Measurements from ENCODE around the gene DAB2IP. TPM values are rescaled to one million over a fixed set of nuclear protein-coding genes. Genes with fewer than 3 reads are reported as not detected.

DAB2IP gene
- total RNA-seq: 8.2 TPM
- 8.4 TPM for polyA plus RNA-seq
- long read RNA-seq, donor 1: 0 reads
- long read RNA-seq, donor 2: 0 reads
- long read RNA-seq, donor 3: 0 reads
- long read RNA-seq, donor 4: 0 reads
- long read RNA-seq, donor 5: 0 reads
- long read RNA-seq, donor 6, partial matches to known transcripts: 5 of 5 reads
- long read RNA-seq, donor 6, other reads (novel, unspliced or antisense): 0 of 5 reads
- long read RNA-seq, donor 7: 0 reads
- long read RNA-seq, donor 8: 0 reads
- long read RNA-seq, donor 9, partial matches to known transcripts: 0 of 1 reads
- long read RNA-seq, donor 9, other reads (novel, unspliced or antisense): 0 of 1 reads
- long read RNA-seq, donor 10, partial matches to known transcripts: 0 of 2 reads
- long read RNA-seq, donor 10, other reads (novel, unspliced or antisense): 0 of 2 reads

- Histone ChIP-seq H3K4me1 (ENCODE audit: control insufficient read depth in 2 of 2, insufficient read depth in 2 of 2, low read length in 2 of 2) (peaks cover 3 to 52% of the 10 kb centered on the region in 2 donors), H3K27me3 (ENCODE audit: control insufficient read depth in 2 of 2, insufficient read depth in 1 of 2, low read length in 1 of 2) (peaks cover 16 to 36% of the 10 kb centered on the region in 2 donors), H3K27ac (ENCODE audit: low read depth in 1 of 2, low read length in 1 of 2) (peak within 1 kb of the TSS in 1 of 2 donors; percentile 5), H3K9me3 (ENCODE audit: control insufficient read depth in 2 of 2, insufficient read depth in 1 of 2, low read length in 1 of 2) (no peaks in the 10 kb centered on the region), H3K36me3 (ENCODE audit: control insufficient read depth in 2 of 2, insufficient read depth in 2 of 2, low read length in 1 of 2) (no peaks in the 10 kb centered on the region), H3K4me3 (ENCODE audit: low read length in 2 of 2) (peak within 1 kb of the TSS; percentile 54 to 59)
- DNase-seq (ENCODE audit: low read depth in 6 of 9, low spot score in 9 of 9): peak in 5 of 9 donors; percentile 38 to 70 (median 45)
- 3% methylated on average over 79 of the region's 79 CpGs for WGBS
These were observed at the start of gene DAB2IP for GRCh38 chr9:121651295-121652020. DAB2IP (plus strand) TSS chr9:121651634; CDS start chr9:121651776, 142 bp downstream.

GRCh38 chr9:121603028-121603427 is 48.4 kb upstream of the DAB2IP start:
- Histone ChIP-seq H3K4me1 (ENCODE audit: control insufficient read depth in 2 of 2, insufficient read depth in 2 of 2, low read length in 2 of 2) (peaks cover 0 to 6% of the 10 kb centered on the region in 2 donors), H3K4me3 (ENCODE audit: low read length in 2 of 2) (no peak overlapping the region), H3K36me3 (ENCODE audit: control insufficient read depth in 2 of 2, insufficient read depth in 2 of 2, low read length in 1 of 2) (no peaks in the 10 kb centered on the region), H3K27me3 (ENCODE audit: control insufficient read depth in 2 of 2, insufficient read depth in 1 of 2, low read length in 1 of 2) (peaks cover 30 to 70% of the 10 kb centered on the region in 2 donors), H3K27ac (ENCODE audit: low read depth in 1 of 2, low read length in 1 of 2) (no peak overlapping the region), H3K9me3 (ENCODE audit: control insufficient read depth in 2 of 2, insufficient read depth in 1 of 2, low read length in 1 of 2) (peaks cover 3 to 8% of the 10 kb centered on the region in 2 donors)
- WGBS: 96% methylated on average over 7 of the region's 7 CpGs
- DNase-seq (ENCODE audit: low read depth in 6 of 9, low spot score in 9 of 9): no peak

- WGBS: 24% methylated on average over 4 of the region's 4 CpGs
- H3K36me3 ChIP-seq (ENCODE audit: control insufficient read depth in 2 of 2, insufficient read depth in 2 of 2, low read length in 1 of 2): no peaks in the 10 kb centered on the region
- H3K9me3 ChIP-seq (ENCODE audit: control insufficient read depth in 2 of 2, insufficient read depth in 1 of 2, low read length in 1 of 2): no peaks in the 10 kb centered on the region
- H3K27me3 ChIP-seq (ENCODE audit: control insufficient read depth in 2 of 2, insufficient read depth in 1 of 2, low read length in 1 of 2): peaks cover 18 to 69% of the 10 kb centered on the region in 2 donors
- no peak overlapping the region for H3K27ac ChIP-seq (ENCODE audit: low read depth in 1 of 2, low read length in 1 of 2)
- peaks cover 0 to 9% of the 10 kb centered on the region in 2 donors for H3K4me1 ChIP-seq (ENCODE audit: control insufficient read depth in 2 of 2, insufficient read depth in 2 of 2, low read length in 2 of 2)
- no peak overlapping the region for H3K4me3 ChIP-seq (ENCODE audit: low read length in 2 of 2)
- no peak for DNase-seq (ENCODE audit: low read depth in 6 of 9, low spot score in 9 of 9)
These were observed 47.2 kb upstream of the DAB2IP start for GRCh38 chr9:121604242-121604641.

- H3K36me3 ChIP-seq (ENCODE audit: control insufficient read depth in 2 of 2, insufficient read depth in 2 of 2, low read length in 1 of 2): no peaks in the 10 kb centered on the region
- no peak for DNase-seq (ENCODE audit: low read depth in 6 of 9, low spot score in 9 of 9)
- no peak overlapping the region for H3K4me3 ChIP-seq (ENCODE audit: low read length in 2 of 2)
- 96% methylated on average over 8 of the region's 8 CpGs for WGBS
- no peaks in the 10 kb centered on the region for H3K9me3 ChIP-seq (ENCODE audit: control insufficient read depth in 2 of 2, insufficient read depth in 1 of 2, low read length in 1 of 2)
- H3K4me1 ChIP-seq (ENCODE audit: control insufficient read depth in 2 of 2, insufficient read depth in 2 of 2, low read length in 2 of 2): peaks cover 0 to 9% of the 10 kb centered on the region in 2 donors
- H3K27me3 ChIP-seq (ENCODE audit: control insufficient read depth in 2 of 2, insufficient read depth in 1 of 2, low read length in 1 of 2): peaks cover 14 to 67% of the 10 kb centered on the region in 2 donors
- H3K27ac ChIP-seq (ENCODE audit: low read depth in 1 of 2, low read length in 1 of 2): no peak overlapping the region
These were observed 46.8 kb upstream of the DAB2IP start for GRCh38 chr9:121604654-121605053.

- no peak overlapping the region for H3K4me3 ChIP-seq (ENCODE audit: low read length in 2 of 2)
- H3K36me3 ChIP-seq (ENCODE audit: control insufficient read depth in 2 of 2, insufficient read depth in 2 of 2, low read length in 1 of 2): no peaks in the 10 kb centered on the region
- H3K4me1 ChIP-seq (ENCODE audit: control insufficient read depth in 2 of 2, insufficient read depth in 2 of 2, low read length in 2 of 2): peaks cover 0 to 12% of the 10 kb centered on the region in 2 donors
- H3K27me3 ChIP-seq (ENCODE audit: control insufficient read depth in 2 of 2, insufficient read depth in 1 of 2, low read length in 1 of 2): peaks cover under 1 to 60% of the 10 kb centered on the region in 2 donors
- WGBS: 71% methylated on average over 10 of the region's 10 CpGs
- H3K27ac ChIP-seq (ENCODE audit: low read depth in 1 of 2, low read length in 1 of 2): no peak overlapping the region
- H3K9me3 ChIP-seq (ENCODE audit: control insufficient read depth in 2 of 2, insufficient read depth in 1 of 2, low read length in 1 of 2): no peaks in the 10 kb centered on the region
- DNase-seq (ENCODE audit: low read depth in 6 of 9, low spot score in 9 of 9): no peak
These were observed 43.8 kb upstream of the DAB2IP start for GRCh38 chr9:121607434-121608167.

GRCh38 chr9:121608168-121608853 is 43.1 kb upstream of the DAB2IP start:
- Histone ChIP-seq H3K27me3 (ENCODE audit: control insufficient read depth in 2 of 2, insufficient read depth in 1 of 2, low read length in 1 of 2) (peaks cover 5 to 62% of the 10 kb centered on the region in 2 donors), H3K36me3 (ENCODE audit: control insufficient read depth in 2 of 2, insufficient read depth in 2 of 2, low read length in 1 of 2) (no peaks in the 10 kb centered on the region), H3K4me3 (ENCODE audit: low read length in 2 of 2) (no peak overlapping the region), H3K27ac (ENCODE audit: low read depth in 1 of 2, low read length in 1 of 2) (no peak overlapping the region), H3K4me1 (ENCODE audit: control insufficient read depth in 2 of 2, insufficient read depth in 2 of 2, low read length in 2 of 2) (peaks cover 0 to 19% of the 10 kb centered on the region in 2 donors), H3K9me3 (ENCODE audit: control insufficient read depth in 2 of 2, insufficient read depth in 1 of 2, low read length in 1 of 2) (no peaks in the 10 kb centered on the region)
- DNase-seq (ENCODE audit: low read depth in 6 of 9, low spot score in 9 of 9): no peak
- 88% methylated on average over 10 of the region's 10 CpGs for WGBS

- Histone ChIP-seq H3K27ac (ENCODE audit: low read depth in 1 of 2, low read length in 1 of 2) (no peak overlapping the region), H3K4me1 (ENCODE audit: control insufficient read depth in 2 of 2, insufficient read depth in 2 of 2, low read length in 2 of 2) (peaks cover 0 to 21% of the 10 kb centered on the region in 2 donors), H3K27me3 (ENCODE audit: control insufficient read depth in 2 of 2, insufficient read depth in 1 of 2, low read length in 1 of 2) (peaks cover 7 to 62% of the 10 kb centered on the region in 2 donors), H3K36me3 (ENCODE audit: control insufficient read depth in 2 of 2, insufficient read depth in 2 of 2, low read length in 1 of 2) (no peaks in the 10 kb centered on the region), H3K4me3 (ENCODE audit: low read length in 2 of 2) (no peak overlapping the region), H3K9me3 (ENCODE audit: control insufficient read depth in 2 of 2, insufficient read depth in 1 of 2, low read length in 1 of 2) (no peaks in the 10 kb centered on the region)
- WGBS: 92% methylated on average over 6 of the region's 6 CpGs
- DNase-seq (ENCODE audit: low read depth in 6 of 9, low spot score in 9 of 9): no peak
These were observed 41.4 kb upstream of the DAB2IP start for GRCh38 chr9:121609822-121610637.

- peaks cover 0 to 21% of the 10 kb centered on the region in 2 donors for H3K4me1 ChIP-seq (ENCODE audit: control insufficient read depth in 2 of 2, insufficient read depth in 2 of 2, low read length in 2 of 2)
- 95% methylated on average over 9 of the region's 9 CpGs for WGBS
- H3K4me3 ChIP-seq (ENCODE audit: low read length in 2 of 2): no peak overlapping the region
- no peaks in the 10 kb centered on the region for H3K9me3 ChIP-seq (ENCODE audit: control insufficient read depth in 2 of 2, insufficient read depth in 1 of 2, low read length in 1 of 2)
- H3K27ac ChIP-seq (ENCODE audit: low read depth in 1 of 2, low read length in 1 of 2): no peak overlapping the region
- DNase-seq (ENCODE audit: low read depth in 6 of 9, low spot score in 9 of 9): no peak
- H3K27me3 ChIP-seq (ENCODE audit: control insufficient read depth in 2 of 2, insufficient read depth in 1 of 2, low read length in 1 of 2): peaks cover 7 to 62% of the 10 kb centered on the region in 2 donors
- H3K36me3 ChIP-seq (ENCODE audit: control insufficient read depth in 2 of 2, insufficient read depth in 2 of 2, low read length in 1 of 2): no peaks in the 10 kb centered on the region
These were observed 40.8 kb upstream of the DAB2IP start for GRCh38 chr9:121610638-121610953.

All from thymus (tissue), 14 donors.